Stimulated activated CD8-positive, alpha-beta memory T cell treated with anti-CD3 and anti-CD28 coated beads, Interleukin-7, amount 100 ng/mL, for 24 hours (primary cell): ENCODE data around the gene MGMT.

Experiments
- DNase-seq: peaks from one replicate; pipeline ENCODE4 v3.0.0-alpha.2; 2020; ENCODE audit warnings: low read depth

Gene MGMT

DNA sequence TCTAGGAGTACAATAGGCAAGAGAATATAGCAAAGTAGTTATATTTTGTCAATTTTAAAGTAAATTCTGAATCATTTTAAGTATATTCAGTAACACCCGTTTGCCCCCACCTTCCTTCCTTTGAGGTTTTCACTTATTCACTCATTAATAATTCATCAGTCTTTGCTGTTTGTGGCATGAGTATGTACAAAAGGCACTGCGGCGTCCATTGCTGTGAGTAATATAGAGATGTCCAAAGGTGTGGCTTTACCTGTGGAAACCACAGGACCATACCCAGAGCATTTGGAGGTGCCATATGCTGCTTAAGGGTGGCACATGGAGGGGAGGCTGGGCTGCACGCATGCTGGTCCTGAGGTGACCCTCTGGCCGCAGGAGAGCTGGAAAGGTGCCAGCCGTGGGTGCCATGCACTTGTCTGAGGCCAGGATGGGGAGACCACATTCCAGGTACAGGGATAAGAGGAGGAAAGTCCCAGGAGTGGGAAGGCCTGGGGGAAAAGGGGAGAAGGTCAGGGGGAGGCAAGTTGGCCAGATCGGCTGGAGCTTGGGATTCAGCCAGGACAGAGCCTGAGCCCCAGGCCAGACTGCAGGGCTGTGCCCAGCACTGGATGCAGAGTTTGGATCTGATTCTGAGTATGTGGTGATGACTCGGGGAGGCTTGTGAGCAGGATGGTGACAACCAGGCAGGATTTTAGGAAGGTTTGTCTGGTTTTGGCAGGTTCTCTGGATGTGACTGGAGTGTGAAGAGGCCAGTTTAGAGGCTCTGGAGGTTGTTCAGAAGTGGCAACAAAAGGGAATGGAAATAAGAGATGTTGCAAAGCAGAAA is 223.4 kb downstream of the MGMT start:
- no peak for DNase-seq

DNA sequence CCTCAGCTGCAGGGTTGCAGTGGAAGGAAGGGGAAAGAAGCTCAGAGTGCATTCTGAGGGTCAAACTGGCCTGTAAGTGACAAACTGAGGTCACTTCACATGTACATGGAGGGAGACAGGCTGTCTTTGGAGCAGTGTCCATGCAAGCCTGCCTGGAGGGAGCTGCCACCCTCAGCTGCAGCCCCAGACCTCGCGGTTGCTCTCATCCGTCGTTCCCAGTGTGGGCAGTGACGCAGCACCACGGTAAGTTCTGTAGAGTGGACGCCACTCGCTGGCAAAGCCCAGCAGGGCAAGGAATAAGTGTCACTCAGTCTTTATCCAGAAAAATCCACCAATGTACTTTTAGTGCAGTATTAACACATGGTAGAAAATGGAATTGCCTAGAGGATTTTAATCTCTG is 225.7 kb downstream of the MGMT start:
- DNase-seq, result no peak

DNA sequence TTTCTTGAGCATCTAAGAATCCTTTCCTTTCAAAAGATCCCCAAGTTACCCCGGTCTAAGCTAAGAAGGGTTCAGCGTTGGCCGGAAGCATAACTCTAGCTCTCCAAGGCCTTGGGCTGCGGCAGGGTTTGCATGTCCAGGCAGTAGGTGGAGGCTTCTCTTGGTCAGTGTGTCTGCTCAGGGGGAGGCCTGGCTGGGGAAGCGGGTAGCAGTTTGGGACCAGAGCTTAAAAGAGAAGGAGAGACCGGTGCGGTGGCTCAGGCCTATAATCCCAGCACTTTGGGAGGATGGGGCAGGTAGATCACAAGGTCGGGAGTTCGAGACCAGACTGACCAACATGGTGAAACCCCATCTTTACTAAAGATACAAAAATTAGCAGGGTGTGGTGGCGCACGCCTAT is 226.3 kb downstream of the MGMT start:
- DNase-seq, result no peak

DNA sequence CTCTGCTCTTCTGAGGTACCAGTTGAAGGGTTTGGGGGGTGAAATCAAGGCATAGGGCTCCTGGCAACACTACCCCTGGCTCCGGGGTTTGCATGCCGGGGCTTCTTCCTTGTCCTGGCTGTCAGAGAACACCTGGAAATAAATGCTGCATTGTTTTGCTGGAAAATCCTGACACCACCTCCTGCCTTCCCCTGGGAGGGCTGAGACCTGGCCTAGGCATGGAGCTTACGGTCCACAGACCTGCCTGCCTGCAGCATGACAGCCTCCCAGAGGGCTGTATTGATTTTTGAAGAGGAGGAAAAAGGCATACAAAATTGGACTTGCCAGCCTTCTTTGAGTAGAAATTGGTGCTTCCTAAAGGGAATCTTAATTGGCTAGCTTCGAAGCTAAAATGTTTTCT is 227.1 kb downstream of the MGMT start:
- DNase-seq, result no peak

DNA sequence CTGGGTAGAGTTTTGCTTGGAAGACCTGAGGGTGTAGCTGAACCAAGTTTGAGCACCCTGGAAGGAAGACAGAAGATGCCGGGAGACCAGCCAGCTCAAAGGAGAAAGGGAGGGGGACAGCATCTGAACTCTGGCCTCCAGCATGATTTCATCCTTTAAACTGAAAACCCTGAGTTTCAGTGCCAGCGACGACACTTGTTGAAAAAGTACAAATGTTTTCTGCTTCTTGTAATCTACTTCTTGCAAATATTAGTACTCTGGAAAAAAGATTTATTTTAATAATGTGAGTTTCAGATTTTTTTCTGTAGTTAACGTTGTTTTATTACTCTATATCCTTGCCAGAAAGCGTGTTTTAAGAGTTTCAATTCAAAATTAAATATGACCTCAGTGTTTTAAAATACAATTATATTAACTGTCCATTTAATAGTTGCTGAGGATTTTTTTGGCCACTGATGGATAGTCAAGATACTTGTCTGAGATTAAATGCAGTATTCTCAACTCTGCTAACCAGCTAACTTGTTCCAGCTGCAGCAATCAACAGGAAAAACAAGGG is 227.7 kb downstream of the MGMT start:
- DNase-seq, result no peak

DNA sequence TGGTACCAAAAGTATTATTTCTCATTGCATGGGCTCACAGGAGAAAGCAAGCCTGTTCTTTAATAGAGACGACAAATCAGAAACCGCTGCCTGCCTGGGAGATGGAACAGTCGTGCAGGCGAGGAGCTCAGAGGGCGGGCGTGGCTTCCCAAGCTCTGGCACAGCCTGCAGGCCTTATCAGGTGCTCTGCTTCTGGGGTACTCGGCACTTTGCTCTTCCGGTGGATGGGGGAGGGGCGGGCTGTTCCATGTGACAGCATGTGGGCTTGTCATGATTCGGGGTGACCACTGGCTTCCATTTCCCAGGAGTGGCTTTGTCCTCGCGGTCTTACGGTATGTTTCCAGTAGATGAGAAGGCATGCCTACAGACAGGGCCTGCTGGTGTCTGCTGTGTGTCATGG is 228.6 kb downstream of the MGMT start:
- DNase-seq, result no peak

DNA sequence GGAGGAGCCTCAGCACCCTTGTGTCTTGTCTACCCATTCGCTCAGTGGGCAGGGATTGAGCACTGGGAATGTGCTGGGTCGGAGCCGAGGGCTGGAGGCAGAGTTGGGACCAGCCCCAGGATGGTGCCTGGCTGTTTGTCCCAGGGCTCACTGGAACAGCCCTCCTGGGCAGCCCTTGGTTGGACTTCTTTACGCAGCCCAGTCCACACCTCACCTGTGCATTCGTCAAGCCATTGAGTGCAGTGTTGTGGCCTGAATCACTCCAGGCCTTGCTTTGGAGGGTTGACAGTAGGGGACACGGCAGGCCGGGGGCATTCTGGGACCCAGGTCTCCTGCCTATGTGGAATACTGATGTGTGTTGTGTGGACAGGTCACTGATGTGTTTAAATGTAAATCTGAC is 229.6 kb downstream of the MGMT start:
- no peak for DNase-seq

DNA sequence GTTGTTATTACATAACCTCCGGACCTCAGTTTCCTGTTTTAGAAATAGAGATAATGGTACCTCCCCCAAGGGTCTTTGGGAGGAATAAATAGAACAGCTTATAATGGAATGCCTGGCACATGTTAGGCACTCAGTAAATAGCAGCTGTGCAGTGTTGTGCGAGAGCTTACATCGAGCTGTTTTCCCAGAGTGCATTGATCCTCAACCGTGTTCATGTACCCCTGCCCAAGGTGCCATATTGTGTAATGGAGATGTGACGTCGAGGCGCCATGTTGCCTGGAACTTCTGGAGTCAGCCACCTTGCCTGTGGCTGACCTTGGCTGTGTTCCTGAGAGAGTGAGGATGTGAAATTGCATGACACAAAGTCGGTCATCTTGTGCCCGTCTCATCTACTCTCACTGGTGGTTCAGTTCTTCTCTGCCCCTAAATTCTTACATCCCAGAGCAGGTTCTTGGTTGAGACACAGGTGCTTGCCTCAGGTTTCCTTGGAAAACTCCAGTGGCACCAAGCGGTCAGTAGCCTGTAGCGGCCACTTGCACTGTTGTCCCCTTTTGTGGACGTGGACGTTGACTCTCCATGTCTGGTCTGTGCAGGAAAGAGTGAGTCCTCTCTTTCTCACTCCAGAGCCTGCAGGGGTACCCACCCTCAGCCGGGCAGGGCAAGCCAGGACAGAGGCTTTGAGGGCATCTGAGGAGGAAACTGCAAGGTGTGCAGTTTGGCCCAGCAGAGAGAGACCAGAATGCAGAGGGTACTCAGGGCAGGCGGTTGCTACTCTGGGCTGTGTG is 230.6 kb downstream of the MGMT start:
- DNase-seq, result no peak

DNA sequence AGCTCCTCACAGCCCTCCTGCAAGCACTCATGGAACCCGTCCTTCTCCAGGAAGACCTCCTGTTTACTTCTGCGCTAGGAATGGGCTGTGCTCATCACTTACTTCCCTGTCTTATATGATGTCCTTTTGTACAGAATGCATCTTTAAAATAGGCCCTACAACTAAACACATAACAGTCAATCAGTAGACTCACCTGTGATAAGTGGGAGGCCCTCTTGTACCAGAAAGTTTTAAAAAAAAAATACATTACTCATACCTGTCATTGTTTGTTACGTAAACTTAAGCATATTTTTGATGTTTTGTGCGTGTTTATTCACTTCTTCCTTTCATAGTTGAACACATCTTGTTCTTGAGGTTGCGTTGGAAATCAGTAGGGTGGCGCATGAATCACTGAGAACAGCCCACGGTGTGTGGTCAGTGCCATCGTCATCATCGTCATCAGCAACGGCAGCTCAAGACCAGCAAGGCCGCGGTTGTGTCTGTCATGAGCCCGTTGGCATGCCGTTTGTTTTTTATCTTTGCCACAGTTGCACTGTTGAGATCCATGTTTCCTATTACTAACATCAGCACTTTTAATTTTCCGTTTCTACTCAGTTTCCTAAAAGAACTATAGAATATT is 232.8 kb downstream of the MGMT start:
- no peak for DNase-seq

DNA sequence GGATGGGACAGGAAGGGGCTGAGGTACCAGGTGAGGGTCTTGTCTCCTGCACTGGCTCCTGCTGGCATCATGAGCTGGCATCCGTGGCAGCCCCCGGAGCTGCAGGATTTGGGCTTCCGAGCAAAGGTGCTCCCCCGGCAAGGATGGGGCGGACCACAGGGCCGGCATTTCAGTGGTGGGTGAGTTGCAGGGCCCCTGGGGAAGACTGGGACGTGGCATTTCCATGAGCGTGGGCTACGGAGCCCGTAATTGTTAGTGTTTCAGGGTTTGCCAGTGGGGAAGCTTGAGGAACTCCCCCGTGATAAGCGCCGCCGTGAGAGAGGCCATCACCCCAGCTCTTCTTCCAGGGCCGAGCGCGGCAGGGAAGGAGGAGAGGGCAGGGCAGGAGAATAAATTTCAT is 235.6 kb downstream of the MGMT start:
- no peak for DNase-seq

DNA sequence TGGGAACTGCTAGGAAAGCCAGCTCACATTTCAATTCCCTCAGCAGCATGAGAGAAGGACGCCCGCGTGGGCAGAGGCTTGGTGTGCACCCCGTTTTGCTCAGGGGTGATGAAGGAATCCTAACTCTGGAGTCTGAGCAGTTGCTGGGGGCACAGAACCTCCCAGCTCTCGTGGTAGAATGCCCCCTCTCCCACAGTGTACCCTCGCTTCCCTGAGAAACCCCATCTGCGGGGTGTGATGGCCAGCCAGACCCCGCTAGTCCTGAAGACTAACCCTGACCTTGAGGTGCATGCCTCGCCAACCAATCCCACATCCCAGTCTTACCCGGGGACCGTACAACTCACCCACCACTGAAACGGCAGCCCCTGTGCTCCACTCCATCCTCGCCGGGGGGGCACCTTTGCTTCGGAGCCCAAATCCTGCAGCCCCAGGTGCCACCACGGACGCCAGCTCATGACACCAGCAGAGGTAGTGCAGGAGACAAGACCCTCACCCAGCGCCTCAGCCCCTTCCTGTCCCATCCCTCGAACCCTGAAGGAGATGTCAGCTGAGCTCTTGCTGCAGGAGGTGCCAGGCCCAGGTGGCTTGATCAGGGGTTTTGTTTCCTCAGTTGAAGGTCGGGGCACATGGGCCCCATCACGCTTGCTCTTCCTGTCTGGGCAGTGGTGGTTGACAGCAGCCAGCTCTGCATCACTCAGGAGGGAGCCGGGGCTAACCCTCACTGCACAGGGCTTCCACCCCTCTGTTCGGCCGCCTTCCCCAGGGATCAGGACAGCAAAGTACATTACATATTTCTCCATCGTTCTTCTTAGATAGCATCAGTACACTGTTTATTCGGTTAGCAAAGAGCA is 236.5 kb downstream of the MGMT start:
- no peak for DNase-seq

DNA sequence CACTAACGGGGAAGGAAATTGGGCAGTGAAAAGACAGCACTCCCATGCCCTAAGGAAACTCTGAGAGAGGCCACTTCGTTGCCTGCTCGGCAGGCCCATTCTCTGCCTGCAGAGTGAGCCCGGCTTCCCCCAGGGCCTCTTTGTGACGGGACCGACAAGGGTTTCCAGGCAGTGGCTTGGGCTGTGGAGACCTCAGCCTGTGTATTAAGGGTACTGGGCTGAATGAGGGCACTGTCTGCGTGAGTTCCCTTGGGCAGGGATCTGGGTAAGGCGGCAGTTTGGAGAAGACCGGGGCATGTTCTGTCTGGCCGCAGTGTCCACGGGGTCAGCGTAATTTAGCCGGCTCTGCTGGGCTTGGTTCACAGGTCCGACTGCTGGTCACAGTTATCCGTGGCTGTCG is 237.2 kb downstream of the MGMT start:
- no peak for DNase-seq

DNA sequence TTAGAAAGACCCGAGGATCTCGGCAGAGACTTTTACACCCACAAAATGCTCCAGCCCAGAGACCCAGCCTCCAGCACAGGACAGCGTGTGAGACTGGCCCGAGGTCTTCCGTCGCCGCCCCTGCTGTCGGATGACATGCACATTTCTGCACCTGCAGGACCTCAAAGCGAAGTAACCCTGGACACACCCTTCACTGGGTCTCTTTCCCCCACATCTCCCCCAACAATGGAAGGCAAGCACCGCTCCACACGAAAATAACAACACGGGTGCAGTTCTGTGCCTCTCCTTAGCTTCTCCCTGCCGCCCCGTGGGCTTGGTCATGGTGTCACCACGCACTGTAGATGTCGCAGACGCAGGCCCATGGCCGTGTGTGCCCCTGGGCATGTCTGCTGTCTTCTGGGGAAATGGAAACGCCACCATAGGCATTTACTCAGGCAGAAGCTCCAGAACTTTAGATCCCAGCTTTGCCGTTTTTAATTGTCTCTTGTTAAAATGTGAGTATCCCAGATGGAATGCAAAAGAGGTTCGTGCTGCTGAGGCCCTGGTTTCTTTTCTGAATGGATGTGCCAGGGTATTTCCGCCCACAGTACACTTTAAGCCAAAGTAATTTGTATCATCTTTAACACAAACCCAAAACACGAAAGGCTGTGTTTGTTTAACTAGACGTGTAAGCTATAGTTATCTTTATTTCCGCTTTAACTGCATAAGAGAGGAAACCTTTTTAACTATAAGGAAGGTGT is 237.9 kb downstream of the MGMT start:
- DNase-seq, result no peak

DNA sequence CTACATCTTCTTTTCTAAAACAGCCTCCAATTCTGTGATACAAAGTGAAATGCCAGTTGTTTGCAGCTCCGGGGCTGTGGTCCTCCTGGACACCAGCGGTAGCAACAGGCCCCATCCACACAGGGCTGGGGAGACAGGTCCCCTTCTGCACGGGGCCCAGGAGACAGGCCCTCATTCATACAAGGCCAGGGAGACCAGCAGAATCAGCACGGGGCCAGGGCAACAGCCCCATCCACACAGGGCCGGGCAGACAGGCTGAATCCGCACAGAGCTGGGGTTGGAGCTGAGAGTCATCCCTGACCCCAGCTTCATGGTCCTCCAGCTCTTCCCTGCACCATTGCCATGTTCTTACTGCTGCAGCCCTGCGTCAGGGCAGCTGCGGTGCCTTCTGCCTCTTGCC is 238.6 kb downstream of the MGMT start:
- DNase-seq, result no peak

DNA sequence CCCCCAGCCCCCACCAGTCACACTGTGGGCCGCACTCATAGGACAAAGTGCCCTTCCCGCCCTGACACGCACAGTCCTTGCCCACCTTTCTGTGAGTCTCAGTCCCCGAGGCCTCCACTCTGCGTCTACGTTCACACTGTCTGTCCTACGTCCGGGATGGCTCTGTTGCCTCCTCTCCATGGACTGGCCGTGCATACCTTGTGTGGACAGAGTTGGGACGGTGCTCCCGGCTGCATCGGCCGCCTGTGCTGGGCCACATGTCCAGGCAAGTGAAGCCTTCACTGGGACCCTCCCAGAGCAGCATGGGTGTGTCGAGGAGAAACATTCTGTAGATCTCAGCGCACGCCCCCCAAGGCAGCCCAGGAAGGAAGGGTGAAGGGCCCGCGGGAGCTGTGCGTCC is 239.0 kb downstream of the MGMT start:
- DNase-seq, result no peak

DNA sequence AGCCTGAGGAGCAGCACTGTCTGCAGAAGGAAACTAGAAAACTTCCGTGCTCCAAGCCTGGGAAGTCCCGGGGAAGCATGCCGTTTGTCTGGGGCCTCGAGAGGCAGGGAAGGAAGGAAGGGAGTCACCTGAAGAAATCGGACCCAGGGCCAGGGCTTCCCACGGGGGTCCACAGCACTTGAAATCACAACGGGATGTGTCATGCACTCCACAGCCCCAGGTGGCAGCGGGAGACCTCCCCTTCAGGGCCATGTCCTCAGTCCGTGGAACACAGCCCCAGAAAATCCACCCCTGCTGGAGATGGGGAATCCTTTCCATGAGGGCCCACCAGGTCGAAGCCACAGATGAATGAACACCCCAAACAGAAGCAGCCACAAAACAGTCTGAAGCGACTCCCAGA is 239.5 kb downstream of the MGMT start:
- DNase-seq, result no peak

DNA sequence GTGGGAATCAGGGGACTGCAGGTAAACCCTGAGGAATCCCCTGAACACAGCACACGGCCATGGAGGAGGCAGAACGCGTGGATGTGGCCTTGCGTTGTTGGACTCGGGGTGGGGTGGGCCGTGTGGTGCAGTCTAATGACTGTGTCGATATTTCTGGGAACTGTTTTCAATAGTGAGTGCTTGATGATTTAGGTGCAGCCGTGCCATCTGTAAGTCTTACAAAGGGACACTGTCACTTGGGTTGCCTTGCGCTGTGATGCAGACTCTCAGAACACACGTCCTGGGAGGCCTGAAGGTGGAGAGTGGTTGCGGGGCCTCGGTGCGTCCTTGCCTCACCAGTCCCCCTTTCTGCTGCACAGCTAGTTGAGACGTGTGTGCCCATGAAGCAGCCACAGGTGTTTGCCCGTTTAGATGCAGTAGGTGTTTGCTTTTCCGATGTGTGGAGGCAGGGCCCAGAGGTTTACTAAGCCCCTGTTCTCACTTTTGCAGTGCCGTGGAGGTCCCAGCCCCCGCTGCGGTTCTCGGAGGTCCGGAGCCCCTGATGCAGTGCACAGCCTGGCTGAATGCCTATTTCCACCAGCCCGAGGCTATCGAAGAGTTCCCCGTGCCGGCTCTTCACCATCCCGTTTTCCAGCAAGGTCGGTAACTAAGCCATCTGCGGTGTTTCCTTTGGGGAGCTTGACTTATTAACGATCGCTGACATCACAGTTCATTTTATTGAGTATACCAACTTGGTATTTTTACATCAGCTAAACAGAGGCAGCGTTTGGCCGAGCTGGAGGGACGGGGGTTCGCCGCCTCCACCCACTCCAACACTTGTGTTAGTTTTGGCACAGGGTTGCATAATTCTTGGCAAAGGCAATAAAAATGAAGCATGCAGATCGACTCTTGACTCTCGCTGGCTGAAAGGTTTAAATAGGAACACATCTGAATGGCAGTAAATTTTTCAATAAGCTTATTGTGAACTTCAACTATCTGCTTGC is 240.7 kb downstream of the MGMT start:
- no peak for DNase-seq

DNA sequence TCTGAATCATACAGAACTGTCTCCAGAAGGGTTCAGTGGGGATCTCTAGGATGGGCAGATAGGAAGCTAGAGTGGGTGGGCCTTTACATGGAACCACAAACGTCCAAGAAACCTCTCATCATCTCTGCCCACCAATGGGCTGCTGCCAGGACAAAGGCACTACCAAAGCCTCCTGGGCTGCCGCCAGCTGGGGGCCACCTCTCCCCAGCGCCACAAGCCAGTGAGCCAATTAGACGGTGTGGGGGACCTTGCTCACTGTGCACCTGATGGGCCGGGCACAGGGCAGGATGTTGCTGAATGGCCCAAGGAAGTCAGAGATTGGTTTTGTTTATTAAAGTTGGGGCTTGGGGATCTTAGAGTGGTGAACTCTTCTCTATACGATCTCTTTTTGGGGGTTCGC is 242.1 kb downstream of the MGMT start:
- no peak for DNase-seq

DNA sequence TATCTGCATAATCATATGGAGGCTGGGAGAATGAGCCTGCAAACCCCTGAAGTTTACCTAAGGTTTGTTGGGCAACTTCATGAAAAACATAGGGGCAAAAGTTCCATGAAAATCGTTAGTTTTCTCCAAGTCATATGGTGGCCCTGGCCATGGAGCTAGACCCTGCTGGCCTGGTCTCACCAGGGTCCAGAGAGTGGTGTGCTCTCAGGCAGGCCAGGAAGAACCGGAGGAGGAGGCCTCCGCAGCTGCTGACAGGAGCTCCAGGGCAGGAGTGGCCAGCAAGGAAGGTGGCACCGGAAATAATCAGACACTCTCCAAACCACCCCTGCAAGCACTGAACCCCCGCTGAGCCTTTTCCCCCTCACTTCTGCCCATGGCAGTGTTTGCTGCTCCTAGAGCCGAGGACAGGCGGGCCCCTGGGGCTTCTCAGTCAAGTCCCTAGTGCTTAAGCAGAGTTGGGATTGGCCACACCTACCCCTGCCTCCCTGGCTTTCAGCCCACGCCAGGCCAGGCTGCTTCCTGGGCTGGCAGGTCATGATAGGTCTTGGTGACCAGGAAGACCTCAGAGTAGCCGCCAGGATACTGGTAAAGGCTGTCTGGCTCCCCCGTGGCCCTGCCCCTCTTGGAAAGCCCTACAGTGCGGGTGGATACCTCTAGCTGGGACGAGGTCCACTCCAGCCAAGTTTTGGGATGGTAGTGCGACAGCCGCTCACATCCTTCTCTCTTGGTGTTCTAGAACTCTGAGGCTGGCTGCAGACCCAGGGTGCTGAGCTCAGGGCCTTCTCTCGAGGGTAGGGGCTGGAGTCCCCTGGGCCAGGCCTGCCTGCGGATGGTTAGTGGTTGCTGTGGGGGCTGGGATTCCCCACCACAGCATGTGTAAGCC is 242.8 kb downstream of the MGMT start:
- DNase-seq, result no peak
